ENCODE data around the gene BBC3.

Gene BBC3

DNA sequence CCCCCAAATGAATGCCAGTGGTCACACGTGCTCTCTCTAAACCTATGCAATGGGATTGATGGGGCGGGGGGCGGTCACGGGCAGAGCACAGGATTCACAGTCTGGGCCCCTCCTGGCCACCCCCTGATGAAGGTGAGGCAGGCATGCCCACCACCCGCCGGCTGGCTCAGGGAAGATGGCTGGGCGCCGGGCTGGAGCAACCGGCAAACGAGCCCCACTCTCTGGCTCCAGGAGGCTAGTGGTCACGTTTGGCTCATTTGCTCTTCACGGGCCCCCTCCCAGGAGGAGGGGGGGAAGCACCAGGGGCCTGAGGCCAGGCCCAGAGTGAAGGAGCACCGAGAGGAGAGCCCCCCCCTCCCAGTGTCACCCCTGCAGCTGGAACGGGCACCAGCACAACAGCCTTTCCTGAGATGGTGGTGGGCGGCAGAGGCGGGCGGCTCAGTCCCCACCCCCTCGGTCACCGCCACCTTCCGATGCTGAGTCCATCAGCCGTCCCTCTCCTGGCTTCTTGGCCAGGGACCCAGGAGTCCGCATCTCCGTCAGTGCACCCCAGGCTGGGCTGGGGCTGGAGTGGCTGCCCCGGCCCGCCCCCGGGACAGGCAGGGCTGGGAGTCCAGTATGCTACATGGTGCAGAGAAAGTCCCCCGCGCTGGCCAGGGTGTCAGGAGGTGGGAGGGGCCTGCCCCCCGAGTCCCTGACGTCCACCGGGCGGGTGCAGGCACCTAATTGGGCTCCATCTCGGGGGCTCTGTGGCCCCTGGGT, 9.7 kb downstream of the BBC3 start:
- TF ChIP-seq, protein P1, sequence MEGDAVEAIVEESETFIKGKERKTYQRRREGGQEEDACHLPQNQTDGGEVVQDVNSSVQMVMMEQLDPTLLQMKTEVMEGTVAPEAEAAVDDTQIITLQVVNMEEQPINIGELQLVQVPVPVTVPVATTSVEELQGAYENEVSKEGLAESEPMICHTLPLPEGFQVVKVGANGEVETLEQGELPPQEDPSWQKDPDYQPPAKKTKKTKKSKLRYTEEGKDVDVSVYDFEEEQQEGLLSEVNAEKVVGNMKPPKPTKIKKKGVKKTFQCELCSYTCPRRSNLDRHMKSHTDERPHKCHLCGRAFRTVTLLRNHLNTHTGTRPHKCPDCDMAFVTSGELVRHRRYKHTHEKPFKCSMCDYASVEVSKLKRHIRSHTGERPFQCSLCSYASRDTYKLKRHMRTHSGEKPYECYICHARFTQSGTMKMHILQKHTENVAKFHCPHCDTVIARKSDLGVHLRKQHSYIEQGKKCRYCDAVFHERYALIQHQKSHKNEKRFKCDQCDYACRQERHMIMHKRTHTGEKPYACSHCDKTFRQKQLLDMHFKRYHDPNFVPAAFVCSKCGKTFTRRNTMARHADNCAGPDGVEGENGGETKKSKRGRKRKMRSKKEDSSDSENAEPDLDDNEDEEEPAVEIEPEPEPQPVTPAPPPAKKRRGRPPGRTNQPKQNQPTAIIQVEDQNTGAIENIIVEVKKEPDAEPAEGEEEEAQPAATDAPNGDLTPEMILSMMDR (IDR thresholded peaks at IDR 0.05; ENCODE audit: borderline replicate concordance, insufficient read depth, low read depth, low read length): no peak
- H3K4me3 ChIP-seq (ENCODE audit: low read depth, low read length): no peak overlapping the region

DNA sequence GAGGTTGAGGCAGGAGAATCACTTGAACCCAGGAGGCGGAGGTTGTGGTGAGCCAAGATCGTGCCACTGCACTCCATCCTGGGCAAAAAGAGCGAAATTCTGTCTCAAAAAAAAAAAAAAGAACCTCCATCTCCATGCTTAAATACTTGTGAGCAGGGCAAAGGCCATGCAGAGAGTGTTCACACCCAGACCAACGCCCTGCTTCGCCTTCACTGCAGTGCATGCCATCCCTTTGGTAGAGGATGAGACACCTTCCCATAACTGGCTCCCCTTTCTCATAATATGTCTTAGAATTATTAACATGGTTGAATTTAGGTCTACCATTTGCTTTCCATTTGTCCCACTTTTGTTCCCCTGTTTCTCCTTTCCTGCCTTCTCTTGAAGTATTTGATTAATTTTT, 15.4 kb downstream of the BBC3 start:
- H3K4me3 ChIP-seq (ENCODE audit: low read depth, low read length): no peak overlapping the region
- TF ChIP-seq, protein P1 (IDR thresholded peaks at IDR 0.05; ENCODE audit: borderline replicate concordance, insufficient read depth, low read depth, low read length): no peak

DNA sequence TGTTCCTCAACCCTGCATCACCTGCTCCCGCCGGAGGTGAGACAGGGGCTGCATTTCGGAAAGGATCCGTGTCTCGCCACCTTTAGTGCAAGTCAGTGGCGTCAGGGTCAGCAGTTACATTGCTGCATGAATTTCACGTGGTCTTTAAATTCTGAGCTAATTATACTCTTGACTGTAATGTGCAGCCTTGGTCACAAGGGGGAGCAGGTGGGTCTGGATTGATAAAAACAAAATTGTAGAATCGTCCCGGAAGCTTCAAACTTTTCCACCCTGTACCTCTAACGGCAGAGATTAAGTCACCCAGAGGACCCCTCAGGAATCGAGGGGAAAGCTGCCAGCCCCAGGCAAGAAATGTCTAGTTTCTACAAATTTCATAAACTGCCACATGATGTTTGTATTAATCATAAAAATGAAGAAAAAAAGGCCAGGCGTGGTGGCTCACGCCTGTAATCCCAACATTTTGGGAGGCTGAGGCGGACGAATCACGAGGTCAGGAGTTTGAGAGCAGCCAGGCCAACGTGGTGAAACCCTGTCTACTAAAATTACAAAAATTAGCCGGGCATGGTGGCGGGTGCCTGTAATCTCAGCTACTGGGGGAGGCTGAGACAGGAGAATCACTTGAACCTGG, 20.2 kb downstream of the BBC3 start:
- no peak overlapping the region for H3K4me3 ChIP-seq (ENCODE audit: low read depth, low read length)
- TF ChIP-seq, protein P1 (IDR thresholded peaks at IDR 0.05; ENCODE audit: borderline replicate concordance, insufficient read depth, low read depth, low read length): peak; percentile 62

DNA sequence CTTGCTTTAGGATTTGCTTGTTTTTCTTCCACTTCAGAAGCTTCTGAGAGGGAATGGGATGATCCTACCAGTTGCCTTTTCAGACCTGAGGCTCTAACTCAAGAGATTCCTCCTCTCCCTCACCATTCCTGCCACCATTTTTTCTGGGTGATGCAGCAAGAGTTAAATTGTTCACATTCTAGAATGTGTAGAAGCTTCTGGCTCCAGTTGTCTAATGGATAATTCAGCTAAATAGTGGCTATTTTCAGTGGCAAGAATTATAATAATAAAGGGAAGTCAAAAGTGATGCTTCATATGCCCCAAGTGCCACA, 20.9 kb downstream of the BBC3 start:
- TF ChIP-seq, protein P1 (IDR thresholded peaks at IDR 0.05; ENCODE audit: borderline replicate concordance, insufficient read depth, low read depth, low read length): no peak
- no peak overlapping the region for H3K4me3 ChIP-seq (ENCODE audit: low read depth, low read length)

DNA sequence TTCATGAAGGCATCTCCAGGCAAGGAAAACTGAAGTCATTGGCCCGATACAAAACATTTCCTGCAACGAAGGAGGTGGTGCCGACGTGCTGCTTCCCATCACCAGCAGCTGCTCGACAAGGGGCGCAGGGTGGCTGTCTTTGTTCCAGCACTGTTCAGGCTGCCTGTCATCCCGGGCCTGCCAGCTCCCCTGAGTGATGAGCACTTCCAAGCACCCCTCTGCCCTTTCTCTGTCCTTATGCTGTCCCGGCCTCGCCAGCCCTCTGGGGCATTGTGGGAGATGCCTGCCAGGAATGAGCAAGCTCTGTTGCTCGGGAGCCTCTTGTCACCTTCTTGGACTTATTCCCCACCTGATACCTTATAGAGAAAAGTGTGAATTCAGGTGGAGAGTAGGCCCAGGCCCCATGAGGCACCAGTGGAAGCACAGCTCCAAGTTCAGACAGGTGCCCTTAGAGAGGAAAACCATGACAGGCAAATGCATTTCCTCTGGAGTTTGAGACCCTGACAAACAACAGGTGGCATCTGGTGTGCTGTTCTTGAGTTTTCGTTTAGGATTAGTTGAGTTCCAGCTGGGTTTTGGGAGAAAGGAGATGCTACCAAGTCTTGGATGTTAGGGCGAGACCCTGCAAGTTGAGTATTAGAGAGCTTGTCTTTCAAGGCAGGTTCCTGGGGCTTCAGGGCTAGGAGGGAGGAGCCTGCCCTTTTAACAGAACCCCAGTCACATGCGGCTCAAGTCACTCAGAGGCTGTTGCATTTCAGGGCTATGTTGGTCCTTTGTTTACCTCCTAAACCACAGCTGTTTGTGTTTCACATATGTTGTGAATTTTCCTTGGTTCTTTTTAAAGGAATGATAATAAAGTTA, 21.4 kb downstream of the BBC3 start:
- H3K4me3 ChIP-seq (ENCODE audit: low read depth, low read length): no peak overlapping the region
- TF ChIP-seq, protein P1 (IDR thresholded peaks at IDR 0.05; ENCODE audit: borderline replicate concordance, insufficient read depth, low read depth, low read length): no peak

DNA sequence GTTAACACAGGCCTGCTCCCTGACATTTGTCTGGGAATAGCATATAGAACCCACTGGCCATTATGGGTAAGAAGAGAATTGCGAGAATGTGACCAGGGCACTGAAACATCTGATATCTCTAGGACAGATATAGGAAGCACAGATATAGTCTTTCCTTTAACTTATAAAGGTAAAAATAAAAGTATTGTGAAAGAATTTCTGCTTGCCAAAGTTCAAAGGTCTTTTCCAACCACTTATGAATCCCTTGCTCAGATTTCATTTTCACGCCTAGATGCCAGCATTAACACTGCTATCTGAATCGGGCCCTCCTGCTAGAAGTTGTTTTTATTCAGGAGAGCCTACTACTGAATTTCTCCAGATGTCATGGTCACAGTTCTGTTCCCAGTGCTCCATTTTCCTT, 27.7 kb downstream of the BBC3 start:
- TF ChIP-seq, protein P1 (IDR thresholded peaks at IDR 0.05; ENCODE audit: borderline replicate concordance, insufficient read depth, low read depth, low read length): no peak
- H3K4me3 ChIP-seq (ENCODE audit: low read depth, low read length): no peak overlapping the region
